ENCODE data around the gene SPOCK3. TPM values are rescaled to one million over a fixed set of nuclear protein-coding genes. Genes with fewer than 3 reads are reported as not detected.
"Not testable (repeated sequence)": the region's sequence is repeated elsewhere in the genome, so short reads cannot be mapped to it uniquely, and the experiment has no call there.

The SPOCK3 gene
- not detected for total RNA-seq

DNA sequence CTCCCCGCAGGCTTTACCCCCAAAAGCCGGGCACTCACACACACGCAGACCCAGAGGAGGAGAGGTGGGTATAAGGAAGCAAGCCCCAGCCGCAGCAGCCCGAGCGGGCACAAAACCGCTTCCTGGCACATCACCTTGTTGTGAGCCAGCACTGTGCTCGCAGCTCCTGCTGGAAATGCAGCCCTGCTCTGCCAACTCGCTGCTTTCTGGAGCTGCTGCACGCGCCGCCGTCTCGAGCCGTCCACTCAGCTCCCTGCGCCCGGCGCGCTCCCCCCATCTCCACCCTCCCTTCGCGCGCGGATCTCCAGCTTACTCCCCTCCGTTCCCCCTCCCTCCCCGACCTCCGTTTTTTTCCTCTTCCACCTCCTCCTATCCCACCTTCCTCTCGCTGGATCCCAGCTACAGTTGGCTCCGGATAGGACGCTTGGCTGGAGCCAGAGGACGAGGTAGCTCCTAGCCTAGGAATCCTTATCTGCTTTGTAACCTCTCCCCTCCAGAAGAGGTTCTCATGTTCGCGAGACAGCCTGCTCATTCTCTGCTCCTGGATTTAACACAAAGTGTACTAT, at the start of gene SPOCK3:
Gene SPOCK3 (minus strand): TSS at position 179 of the 566 bp plus-strand sequence.
- DNase-seq = peak; percentile 5 to 24
- Histone ChIP-seq H3K4me3 (replicated peaks in 1 of 3) (no peak within 1 kb of the TSS), H3K27ac (no peak within 1 kb of the TSS), H3K4me1 (peaks cover 5 to 11% of the 10 kb centered on the region in 2 donors), H3K27me3 (no peaks in the 10 kb centered on the region), H3K9me3 (no peaks in the 10 kb centered on the region), H3K36me3 (no peaks in the 10 kb centered on the region)
- intact Hi-C loops (cut with DNase I) = no loop called here
- no peak for TF ChIP-seq POLR2A (IDR thresholded peaks at IDR 0.05)
- TF ChIP-seq, protein P1, sequence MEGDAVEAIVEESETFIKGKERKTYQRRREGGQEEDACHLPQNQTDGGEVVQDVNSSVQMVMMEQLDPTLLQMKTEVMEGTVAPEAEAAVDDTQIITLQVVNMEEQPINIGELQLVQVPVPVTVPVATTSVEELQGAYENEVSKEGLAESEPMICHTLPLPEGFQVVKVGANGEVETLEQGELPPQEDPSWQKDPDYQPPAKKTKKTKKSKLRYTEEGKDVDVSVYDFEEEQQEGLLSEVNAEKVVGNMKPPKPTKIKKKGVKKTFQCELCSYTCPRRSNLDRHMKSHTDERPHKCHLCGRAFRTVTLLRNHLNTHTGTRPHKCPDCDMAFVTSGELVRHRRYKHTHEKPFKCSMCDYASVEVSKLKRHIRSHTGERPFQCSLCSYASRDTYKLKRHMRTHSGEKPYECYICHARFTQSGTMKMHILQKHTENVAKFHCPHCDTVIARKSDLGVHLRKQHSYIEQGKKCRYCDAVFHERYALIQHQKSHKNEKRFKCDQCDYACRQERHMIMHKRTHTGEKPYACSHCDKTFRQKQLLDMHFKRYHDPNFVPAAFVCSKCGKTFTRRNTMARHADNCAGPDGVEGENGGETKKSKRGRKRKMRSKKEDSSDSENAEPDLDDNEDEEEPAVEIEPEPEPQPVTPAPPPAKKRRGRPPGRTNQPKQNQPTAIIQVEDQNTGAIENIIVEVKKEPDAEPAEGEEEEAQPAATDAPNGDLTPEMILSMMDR (IDR thresholded peaks at IDR 0.05) = no peak
- 1 to 2% methylated on average over 32 of the region's 32 CpGs for WGBS, 2 donors

DNA sequence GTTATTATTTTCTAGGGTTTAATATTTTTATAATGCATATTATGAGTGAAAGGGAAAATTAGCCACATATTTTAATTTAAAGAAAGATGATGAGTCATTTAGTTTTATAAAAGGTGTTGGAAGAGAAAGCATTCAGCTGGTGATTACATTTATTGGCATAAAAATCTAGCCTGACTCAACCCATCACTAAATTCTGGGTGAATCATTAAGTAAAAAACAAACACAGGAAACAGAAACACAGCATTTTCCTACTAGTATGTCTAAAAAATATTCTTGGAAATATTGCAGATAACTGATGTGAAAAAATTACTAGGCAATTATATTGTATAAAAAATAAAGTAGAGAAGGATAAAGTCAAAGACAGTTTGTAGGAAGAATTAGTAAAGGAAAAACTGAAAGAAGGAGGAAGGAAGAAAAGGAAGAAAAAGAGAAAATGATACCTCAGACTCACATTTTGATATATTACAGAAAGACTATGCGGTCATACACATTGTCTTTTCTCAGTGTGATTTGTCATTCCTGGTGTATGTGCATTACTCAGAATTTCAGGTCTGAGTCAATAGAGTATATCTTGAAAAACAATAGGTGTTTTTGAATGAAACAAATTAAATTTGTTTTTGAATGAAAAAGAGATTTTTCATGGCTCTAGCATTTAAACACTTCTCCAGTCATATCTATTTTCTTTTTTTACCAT, 48.0 kb upstream of the SPOCK3 start:
- Histone ChIP-seq H3K4me3 (replicated peaks in 1 of 3) (no peak overlapping the region), H3K36me3 (no peaks in the 10 kb centered on the region), H3K4me1 (no peaks in the 10 kb centered on the region), H3K27me3 (no peaks in the 10 kb centered on the region), H3K27ac (no peak overlapping the region), H3K9me3 (no peaks in the 10 kb centered on the region)
- TF ChIP-seq POLR2A (IDR thresholded peaks at IDR 0.05) = no peak
- TF ChIP-seq, protein P1 (IDR thresholded peaks at IDR 0.05) = no peak
- DNase-seq = no peak
- 93 to 95% methylated on average over 1 of the region's 1 CpG for WGBS, 2 donors
- intact Hi-C loops (cut with DNase I) = no loop called here

DNA sequence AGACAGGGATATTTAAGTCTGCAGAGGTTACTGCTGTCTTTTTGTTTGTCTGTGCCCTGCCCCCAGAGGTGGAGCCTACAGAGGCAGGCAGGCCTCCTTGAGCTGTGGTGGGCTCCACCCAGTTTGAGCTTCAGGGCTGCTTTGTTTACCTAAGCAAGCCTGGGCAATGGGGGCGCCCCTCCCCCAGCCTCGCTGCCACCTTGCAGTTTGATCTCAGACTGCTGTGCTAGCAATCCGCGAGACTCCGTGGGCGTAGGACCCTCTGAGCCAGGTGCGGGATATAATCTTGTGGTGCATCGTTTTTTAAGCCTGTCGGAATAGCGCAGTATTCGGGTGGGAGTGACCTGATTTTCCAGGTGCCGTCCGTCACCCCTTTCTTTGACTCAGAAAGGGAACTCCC, 47.3 kb upstream of the SPOCK3 start:
- H3K36me3 ChIP-seq; H3K4me3 ChIP-seq (replicated peaks in 1 of 3); H3K27ac ChIP-seq; H3K27me3 ChIP-seq; intact Hi-C loops (cut with DNase I); DNase-seq; H3K4me1 ChIP-seq; H3K9me3 ChIP-seq: not testable (repeated sequence)
- WGBS, 2 donors = 85 to 90% methylated on average over 13 of the region's 13 CpGs

DNA sequence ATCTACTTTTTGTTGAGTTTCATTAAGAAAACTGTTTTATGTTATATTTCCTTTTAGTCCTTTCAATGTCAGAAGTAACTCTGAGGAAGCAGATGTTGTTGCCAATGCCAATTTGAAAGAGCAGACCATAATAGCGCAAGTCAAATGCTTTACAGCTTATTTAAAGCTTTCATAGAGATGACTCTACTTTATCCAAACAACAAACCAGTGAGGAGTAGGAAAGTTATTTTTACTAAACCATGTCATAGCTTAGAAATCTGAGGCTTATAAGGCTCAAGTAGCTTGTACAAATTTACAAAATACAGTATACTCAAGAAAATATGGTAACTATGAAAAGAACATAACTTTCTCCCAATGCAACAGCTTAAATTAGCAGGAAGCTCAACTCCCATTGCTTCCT, 40.1 kb upstream of the SPOCK3 start:
- TF ChIP-seq POLR2A (IDR thresholded peaks at IDR 0.05) = no peak
- TF ChIP-seq, protein P1 (IDR thresholded peaks at IDR 0.05) = no peak
- H3K4me3 ChIP-seq (replicated peaks in 1 of 3) = no peak overlapping the region
- H3K27ac ChIP-seq = no peak overlapping the region
- intact Hi-C loops (cut with DNase I) = no loop called here
- H3K9me3 ChIP-seq = no peaks in the 10 kb centered on the region
- DNase-seq = no peak
- H3K27me3 ChIP-seq = no peaks in the 10 kb centered on the region
- H3K36me3 ChIP-seq = no peaks in the 10 kb centered on the region
- H3K4me1 ChIP-seq = no peaks in the 10 kb centered on the region
- WGBS, 2 donors = 70 to 78% methylated on average over 1 of the region's 1 CpG

DNA sequence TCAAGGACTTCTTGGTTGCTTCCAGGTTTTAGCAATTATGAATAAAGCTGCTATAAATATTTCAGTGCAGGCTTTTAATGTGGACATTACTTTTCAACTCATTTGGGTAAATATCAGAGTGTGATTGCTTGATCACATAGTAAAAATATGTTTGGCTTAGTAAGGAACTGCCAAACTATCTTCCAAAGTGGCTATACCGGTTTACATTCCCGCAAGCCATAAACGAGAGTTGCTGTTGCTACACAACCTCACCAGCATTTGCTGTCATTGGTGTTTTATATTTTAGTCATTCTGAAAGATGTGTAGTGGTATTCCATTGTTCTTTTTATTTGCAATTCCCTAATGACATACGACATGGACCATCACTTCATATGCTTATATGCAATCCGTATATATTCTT, 30.9 kb upstream of the SPOCK3 start:
- DNase-seq = no peak
- intact Hi-C loops (cut with DNase I) = no loop called here
- Histone ChIP-seq H3K36me3 (no peaks in the 10 kb centered on the region), H3K27ac (no peak overlapping the region), H3K4me3 (replicated peaks in 1 of 3) (no peak overlapping the region), H3K27me3 (no peaks in the 10 kb centered on the region), H3K4me1 (no peaks in the 10 kb centered on the region), H3K9me3 (no peaks in the 10 kb centered on the region)
- WGBS, 2 donors = 83 to 91% methylated on average over 5 of the region's 5 CpGs
- TF ChIP-seq, protein P1 (IDR thresholded peaks at IDR 0.05) = no peak
- TF ChIP-seq POLR2A (IDR thresholded peaks at IDR 0.05) = no peak
